ENCODE data around the gene PTK6.
A peak's percentile ranks its signal among the peaks of the same experiment; 100 is the strongest.

PTK6 gene

DNA sequence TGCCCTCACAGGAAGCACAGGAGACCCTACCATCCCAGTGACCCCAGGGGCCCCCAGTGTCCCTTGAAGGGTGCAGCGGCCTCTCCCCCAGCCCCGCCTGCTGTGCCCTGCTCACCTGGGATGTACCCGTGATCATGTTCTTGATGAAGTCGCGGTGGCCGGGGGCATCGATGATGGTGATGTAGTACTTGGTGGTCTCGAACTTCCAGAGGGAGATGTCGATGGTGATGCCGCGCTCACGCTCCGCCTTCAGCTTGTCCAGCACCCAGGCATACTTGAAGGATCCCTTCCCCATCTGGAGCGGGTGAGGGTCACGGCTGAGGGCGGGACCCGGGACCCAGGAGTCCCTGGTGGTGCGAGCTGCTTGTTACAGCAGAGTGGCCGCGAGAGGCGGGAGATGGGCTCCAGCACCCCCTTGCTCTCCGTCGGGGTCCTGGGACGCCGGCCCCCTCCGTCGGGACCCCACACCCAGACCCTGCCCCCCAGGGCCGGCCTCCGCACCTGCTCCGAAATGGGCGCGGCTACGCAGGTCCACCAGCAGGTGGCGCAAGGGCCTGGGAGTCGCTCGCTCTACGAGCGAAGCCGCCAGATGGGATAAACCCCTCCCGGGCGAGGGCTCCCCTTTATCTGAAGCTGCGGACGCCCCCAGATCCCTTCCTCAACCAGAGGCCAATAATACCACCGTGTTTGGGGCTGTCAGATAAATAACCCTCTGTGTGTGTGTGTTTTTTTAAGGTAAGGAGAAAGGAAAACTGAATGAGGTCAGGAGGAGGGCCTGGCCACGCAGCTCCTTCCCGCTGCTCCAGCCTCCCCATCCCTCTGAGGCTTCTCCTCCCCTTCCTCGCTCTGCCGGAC is 41.2 kb downstream of the PTK6 start:
- peak in 1 of 2 donors; percentile 44 for DNase-seq
- Histone ChIP-seq H3K27me3 (peaks cover 0 to 87% of the 10 kb centered on the region in 2 donors), H3K4me1 (peaks cover 0 to 35% (median 28%) of the 10 kb centered on the region in 4 donors), H3K36me3 (no peaks in the 10 kb centered on the region), H3K9me3 (no peaks in the 10 kb centered on the region), H3K4me3 (peak overlapping the region; percentile 14 to 42), H3K27ac (no peak overlapping the region)
- TF ChIP-seq, protein P1, sequence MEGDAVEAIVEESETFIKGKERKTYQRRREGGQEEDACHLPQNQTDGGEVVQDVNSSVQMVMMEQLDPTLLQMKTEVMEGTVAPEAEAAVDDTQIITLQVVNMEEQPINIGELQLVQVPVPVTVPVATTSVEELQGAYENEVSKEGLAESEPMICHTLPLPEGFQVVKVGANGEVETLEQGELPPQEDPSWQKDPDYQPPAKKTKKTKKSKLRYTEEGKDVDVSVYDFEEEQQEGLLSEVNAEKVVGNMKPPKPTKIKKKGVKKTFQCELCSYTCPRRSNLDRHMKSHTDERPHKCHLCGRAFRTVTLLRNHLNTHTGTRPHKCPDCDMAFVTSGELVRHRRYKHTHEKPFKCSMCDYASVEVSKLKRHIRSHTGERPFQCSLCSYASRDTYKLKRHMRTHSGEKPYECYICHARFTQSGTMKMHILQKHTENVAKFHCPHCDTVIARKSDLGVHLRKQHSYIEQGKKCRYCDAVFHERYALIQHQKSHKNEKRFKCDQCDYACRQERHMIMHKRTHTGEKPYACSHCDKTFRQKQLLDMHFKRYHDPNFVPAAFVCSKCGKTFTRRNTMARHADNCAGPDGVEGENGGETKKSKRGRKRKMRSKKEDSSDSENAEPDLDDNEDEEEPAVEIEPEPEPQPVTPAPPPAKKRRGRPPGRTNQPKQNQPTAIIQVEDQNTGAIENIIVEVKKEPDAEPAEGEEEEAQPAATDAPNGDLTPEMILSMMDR (IDR thresholded peaks at IDR 0.05) = peak; percentile 79 to 91
- intact Hi-C loops (cut with DNase I; ENCODE audit: low total_unique reads) = no loop called here

DNA sequence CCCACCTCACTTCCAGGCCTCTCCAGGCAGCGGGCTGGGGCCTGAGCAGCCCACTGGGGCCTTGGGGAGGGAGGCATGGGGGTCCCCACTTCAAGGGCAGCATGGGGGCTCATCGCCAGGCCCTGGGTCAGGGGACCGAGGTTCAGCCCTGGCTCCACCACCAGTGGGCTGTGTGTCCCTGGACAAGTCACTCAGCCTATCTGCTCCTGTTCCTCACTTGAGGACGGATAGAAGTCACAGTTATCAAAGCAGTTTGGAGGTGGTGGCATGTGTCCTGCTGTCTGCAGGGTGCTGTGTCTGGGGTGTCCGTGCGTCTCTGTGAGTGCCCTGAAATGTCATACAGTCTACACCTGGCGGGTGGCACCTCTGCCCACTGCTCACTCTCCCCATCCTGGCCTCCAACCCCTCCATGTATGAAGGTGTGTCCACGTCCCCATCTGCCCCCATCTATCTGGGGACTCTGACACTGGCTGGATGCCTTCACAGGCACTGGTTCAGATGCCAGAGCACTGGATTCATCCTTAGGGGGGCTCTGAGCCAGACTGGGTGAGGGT is 41.9 kb downstream of the PTK6 start:
- Histone ChIP-seq H3K9me3 (no peaks in the 10 kb centered on the region), H3K27ac (no peak overlapping the region), H3K36me3 (no peaks in the 10 kb centered on the region), H3K4me1 (peaks cover 0 to 35% (median 28%) of the 10 kb centered on the region in 4 donors), H3K27me3 (peaks cover 0 to 87% of the 10 kb centered on the region in 2 donors), H3K4me3 (no peak overlapping the region)
- intact Hi-C loops (cut with DNase I; ENCODE audit: low total_unique reads) = no loop called here
- DNase-seq = no peak
- TF ChIP-seq, protein P1 (IDR thresholded peaks at IDR 0.05) = no peak

DNA sequence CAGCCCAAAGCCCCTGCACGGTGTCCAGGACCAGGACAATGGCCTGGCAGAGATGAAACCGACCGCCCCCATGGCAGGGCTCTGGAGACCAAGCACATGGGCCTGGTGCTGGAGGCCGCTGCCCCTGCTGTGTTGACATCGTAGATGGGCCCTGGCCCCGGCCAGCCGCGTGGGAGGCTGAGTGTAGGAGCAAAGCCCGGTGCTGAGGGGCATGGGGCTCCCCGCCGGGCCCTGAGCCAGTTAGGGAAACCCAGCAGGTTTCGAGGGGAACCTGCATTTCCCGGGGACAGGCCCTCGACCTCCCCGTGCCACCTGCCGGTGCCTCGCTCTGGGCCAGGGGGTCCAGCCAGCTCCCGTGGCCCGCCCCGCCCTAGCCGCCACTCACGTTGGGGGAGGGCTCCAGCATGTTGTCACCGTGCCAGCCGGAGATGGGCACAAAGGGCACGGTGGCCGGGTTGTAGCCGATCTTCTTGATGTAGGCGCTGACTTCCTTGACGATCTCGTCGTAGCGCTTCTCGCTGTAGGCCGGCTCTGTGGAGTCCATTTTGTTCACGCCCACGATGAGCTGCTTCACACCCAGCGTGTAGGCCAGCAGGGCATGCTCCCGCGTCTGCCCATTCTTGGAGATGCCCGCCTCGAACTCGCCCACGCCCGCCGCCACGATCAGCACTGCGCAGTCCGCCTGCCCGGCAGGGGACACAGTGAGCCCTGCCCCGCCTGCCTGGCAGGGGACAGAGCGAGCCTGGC is 42.6 kb downstream of the PTK6 start:
- no peak overlapping the region for H3K27ac ChIP-seq
- DNase-seq = no peak
- no peak overlapping the region for H3K4me3 ChIP-seq
- TF ChIP-seq, protein P1 (IDR thresholded peaks at IDR 0.05) = no peak
- peaks cover 0 to 87% of the 10 kb centered on the region in 2 donors for H3K27me3 ChIP-seq
- intact Hi-C loops (cut with DNase I; ENCODE audit: low total_unique reads) = no loop called here
- H3K4me1 ChIP-seq = peaks cover 0 to 35% (median 27%) of the 10 kb centered on the region in 4 donors
- H3K36me3 ChIP-seq = no peaks in the 10 kb centered on the region
- H3K9me3 ChIP-seq = no peaks in the 10 kb centered on the region

DNA sequence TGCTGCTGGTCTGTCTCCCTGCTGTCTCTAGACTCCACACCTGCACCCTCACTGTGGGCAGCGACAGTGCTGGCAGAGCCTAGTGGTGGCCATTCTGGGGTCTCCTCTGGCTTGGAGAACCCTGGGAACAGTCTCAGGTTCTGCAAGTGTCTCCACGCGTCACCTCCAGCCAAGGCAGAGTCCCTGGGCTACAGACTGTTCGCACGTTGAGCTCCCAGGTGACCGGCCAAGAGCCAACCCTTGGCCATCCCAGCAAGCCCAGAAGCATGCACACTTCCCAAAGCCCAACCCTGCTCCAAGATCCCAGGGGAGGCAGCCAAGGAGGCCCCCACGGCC is 43.1 kb downstream of the PTK6 start:
- peaks cover 0 to 87% of the 10 kb centered on the region in 2 donors for H3K27me3 ChIP-seq

DNA sequence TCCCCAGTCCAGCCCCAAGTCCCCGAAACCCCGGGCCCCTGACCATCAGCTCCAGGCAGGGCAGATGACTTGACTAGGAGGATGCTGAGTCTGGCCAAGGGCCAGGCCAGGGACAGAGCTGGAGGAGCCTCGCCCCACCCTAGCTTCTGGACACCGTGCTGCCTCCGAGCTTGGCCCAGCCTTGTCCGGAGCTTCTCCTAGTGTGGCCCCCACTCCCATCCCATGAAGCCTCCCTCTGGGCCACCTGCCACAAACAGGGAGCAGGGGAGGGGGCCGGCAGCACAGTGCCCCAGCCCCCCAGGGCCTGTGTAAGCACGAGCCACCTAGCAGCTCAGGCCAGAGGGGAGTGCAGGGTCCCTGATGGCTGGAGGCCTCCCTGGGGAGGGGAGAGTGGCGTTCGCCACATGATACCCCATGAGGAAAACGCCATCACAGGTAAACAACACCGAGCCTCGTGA is 43.6 kb downstream of the PTK6 start:
- Histone ChIP-seq H3K27me3 (peaks cover 0 to 87% of the 10 kb centered on the region in 2 donors), H3K36me3 (no peaks in the 10 kb centered on the region), H3K4me3 (no peak overlapping the region), H3K9me3 (no peaks in the 10 kb centered on the region), H3K27ac (no peak overlapping the region), H3K4me1 (peaks cover 0 to 25% (median 21%) of the 10 kb centered on the region in 4 donors)
- TF ChIP-seq, protein P1 (IDR thresholded peaks at IDR 0.05) = no peak
- intact Hi-C loops (cut with DNase I; ENCODE audit: low total_unique reads) = no loop called here
- no peak for DNase-seq

More for the DNA sequence above, 43.1 kb downstream of the PTK6 start:
- TF ChIP-seq, protein P1 (IDR thresholded peaks at IDR 0.05) = no peak
- intact Hi-C loops (cut with DNase I; ENCODE audit: low total_unique reads) = no loop called here
- H3K4me3 ChIP-seq = no peak overlapping the region
- no peak overlapping the region for H3K27ac ChIP-seq
- DNase-seq = no peak
- no peaks in the 10 kb centered on the region for H3K36me3 ChIP-seq
- H3K4me1 ChIP-seq = peaks cover 0 to 29% (median 24%) of the 10 kb centered on the region in 4 donors
- H3K9me3 ChIP-seq = no peaks in the 10 kb centered on the region

Measured in tibial artery (tissue), 4 donors.